GM19099 (cell line): ENCODE results near the gene CDHR2.

ENCODE experiments used
- POLR2A ChIP-seq: IDR thresholded peaks from 3 replicates; pipeline ENCODE4 v1.6.1; 2011; ENCODE audit warnings: low read depth; ENCODE audit not compliant: insufficient read length; ENCODE audit errors: extremely low read depth

Gene CDHR2

DNA sequence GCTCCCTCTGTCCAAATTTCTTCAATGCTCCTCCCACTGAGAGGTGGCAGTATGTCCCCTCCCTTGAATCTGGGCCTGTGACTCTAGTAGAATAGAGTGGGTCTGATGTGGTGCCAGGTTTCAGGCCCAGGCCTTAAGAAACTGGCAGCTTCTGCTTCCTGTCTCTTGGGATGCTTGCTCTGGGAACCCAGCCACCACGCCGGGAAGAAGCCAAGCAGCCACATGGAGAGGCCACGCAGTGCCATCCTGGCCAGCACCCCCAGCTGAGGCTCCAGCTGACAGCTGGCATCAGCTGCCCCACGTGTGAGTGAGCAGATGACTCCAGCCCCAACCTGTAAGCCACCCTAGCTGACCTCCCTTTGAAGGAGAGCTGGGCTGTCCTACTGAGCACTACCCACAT, 90.8 kb downstream of the CDHR2 start:
- no peak for TF ChIP-seq POLR2A

DNA sequence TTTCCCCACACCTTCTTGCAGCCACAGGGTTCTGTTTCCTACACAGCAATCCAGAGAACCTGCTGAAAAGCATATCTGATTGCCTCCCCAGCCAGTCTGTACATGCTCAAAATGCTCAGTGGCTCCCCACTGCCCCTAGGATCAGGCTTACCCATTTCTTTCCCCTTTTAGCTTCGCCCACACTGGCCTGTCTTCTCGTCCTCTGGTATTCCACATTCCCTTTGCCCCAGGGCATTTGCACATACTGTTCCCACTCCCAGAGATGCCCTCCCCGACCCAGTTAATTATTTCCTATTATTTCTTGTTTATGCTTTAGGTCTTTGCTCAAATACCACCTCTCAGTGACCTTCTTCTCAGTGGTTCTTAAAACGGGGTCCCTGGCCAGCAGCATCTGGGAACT, 91.5 kb downstream of the CDHR2 start:
- TF ChIP-seq POLR2A = no peak

DNA sequence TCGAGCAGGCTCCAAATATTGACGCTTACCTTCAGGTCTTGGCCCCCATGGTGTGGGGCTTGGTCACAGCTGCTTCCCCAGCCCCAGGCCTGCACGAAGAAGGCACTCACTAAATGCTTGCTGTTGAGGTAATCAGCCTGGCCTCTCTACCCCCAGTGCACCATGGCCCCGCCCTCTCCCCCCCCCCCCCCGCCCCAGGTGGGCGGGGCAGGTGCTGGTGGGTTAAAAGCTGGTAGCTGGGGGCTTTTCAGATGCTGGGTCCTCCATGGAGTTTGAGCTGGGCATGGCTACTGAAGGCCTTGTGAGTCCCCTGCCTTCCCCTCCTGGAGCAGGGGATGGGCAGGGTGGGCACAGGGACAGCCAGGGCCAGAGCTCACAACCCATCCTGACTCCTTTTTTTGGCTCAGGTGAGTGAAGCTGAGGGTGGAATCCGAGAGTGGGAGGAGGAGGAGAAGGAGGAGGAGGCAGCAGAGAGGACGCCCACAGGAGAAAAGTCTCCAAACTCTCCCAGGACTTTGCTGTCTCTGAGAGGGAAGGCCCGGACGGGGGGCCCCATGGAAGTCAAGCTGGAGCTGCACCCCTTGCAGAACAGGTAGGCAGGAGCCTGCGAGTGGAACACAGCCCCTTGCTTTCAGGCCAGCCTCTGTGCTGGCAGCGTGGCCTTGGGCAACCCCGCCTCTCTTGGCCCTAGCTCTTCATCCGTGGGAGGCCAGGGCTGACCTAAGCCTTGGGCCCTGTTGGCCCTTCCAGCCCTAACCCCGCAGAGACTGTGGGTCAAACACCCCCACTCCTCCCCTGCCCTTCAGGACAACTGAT, 93.7 kb downstream of the CDHR2 start:
- TF ChIP-seq POLR2A = no peak

DNA sequence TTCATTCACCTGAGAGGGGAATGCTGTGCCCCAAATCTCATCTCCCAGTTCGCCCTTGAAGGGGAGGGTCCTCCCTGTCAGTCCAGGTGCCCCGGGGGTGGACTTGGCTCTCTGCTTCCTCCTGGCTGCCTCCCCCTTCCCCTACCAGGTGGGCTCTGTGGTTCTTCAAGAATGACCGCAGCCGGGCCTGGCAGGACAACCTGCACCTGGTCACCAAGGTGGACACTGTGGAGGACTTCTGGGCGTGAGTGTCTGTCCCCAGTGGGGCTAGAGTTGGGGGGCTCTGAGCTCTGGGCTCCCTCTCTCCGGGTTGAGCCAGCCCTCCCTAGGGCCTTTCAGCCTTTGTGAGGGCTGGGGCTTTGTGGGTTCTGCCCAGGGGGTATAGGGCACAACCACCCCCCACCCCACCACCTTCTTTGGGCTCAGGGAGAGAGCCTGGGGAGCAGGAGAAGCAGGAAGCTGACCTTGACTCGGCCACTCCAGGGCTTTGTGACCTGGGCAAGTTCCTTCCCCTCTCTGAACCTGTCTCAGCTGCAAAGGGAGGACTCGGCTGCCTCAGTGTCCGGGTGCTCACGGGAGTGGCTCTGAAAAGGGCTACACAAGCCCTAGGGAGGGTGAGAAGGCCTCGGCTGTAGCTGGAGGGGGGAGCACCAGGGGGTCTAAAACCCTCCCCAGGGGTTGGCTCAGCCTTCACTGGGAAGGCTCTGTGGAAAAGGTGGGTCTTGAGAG, 94.5 kb downstream of the CDHR2 start:
- TF ChIP-seq POLR2A = no peak

DNA sequence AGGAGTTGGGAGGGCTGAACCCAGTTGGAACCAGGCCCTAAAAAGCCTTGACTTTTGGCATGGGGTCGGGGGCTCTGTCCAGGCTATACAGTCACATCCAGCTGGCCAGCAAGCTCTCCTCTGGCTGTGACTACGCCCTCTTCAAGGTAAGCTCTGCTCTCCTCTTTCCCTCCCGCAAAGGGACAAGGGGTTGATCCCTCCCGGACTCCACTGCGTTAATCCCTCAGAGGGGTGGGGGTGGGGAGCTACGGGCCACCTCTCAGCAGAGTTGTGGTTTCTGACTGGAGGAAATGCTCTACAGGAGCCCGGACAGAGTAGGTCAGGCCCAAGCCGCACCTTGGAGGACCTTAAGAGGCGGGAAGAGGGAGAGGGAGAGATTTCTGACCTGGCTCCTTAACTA, 95.2 kb downstream of the CDHR2 start:
- no peak for TF ChIP-seq POLR2A

DNA sequence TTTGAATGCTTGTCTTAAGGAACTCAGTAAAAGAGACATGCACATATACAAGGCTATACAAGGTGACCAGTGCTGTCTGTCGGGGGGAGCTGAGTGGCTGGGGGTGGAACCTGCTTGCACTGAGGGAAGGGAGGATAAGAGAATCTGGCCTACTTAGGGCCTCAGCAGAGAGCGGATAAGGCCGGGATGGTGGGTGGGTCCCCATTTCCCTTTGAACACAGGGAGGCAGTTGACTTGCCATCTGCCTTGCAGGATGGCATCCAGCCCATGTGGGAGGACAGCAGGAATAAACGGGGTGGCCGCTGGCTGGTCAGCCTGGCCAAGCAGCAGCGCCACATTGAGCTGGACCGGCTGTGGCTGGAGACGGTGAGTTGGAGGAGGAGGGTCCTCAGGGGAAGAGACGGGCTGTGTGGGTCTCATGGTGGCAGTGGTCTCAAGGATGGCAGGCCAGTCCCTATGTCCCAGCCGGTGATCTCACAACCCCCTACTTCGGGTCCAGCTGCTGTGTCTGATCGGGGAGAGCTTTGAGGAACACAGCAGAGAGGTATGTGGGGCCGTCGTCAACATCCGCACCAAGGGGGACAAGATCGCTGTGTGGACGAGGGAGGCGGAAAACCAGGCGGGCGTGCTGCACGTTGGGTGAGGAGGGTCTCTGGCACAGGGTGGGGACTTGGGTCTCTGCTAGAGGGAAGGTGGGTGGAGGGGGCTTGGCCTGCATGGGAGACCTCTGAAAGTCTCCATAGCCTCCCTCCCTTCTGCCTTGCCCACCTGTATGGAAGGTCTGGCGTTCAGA, 95.9 kb downstream of the CDHR2 start:
- no peak for TF ChIP-seq POLR2A
